HepG2 (cell line): ENCODE results near the gene CLASP1. TPM values are rescaled to one million over a fixed set of nuclear protein-coding genes. Genes with fewer than 3 reads are reported as not detected.

Experiments used
- CREBL2 ChIP-seq: sonication (generic); formaldehyde crosslinking; IDR thresholded peaks from 2 replicates; pipeline ENCODE4 v1.8.1; 2023; ENCODE audit warnings: missing genetic modification reagents, mild to moderate bottlenecking, borderline replicate concordance
- FOXO1 ChIP-seq: sonication (generic); formaldehyde crosslinking; IDR thresholded peaks from 2 replicates; pipeline ENCODE4 v1.4.0; 2020; ENCODE audit warnings: missing genetic modification reagents
- GPBP1L1 ChIP-seq: sonication (generic); formaldehyde crosslinking; IDR thresholded peaks from 2 replicates; pipeline ENCODE4 v1.5.0; 2020; ENCODE audit warnings: mild to moderate bottlenecking, missing genetic modification reagents
- HMGXB4 ChIP-seq, 2 experiments: sonication (generic) in 1 of 2; formaldehyde crosslinking in 1 of 2; IDR thresholded peaks; 2 replicates each; pipeline versions ENCODE4 v1.4.0 to v1.6.1; 2018 to 2020; ENCODE audit warnings: missing genetic modification reagents in 2 of 2, borderline replicate concordance in 1 of 2, low read depth in 1 of 2, mild to moderate bottlenecking in 1 of 2, missing biosample characterization in 1 of 2
- KLF9 ChIP-seq: IDR thresholded peaks from 2 replicates; pipeline ENCODE4 v1.6.1; 2016; ENCODE audit warnings: low read depth
- MTA1 ChIP-seq: sonication (generic); formaldehyde crosslinking; IDR thresholded peaks from 2 replicates; pipeline ENCODE4 v1.4.0; 2020; ENCODE audit warnings: missing genetic modification reagents, mild to moderate bottlenecking, borderline replicate concordance
- MXD3 ChIP-seq: IDR thresholded peaks from 2 replicates; pipeline ENCODE4 v1.6.1; 2016; ENCODE audit warnings: mild to moderate bottlenecking, missing biosample characterization, missing genetic modification reagents
- PBX2 ChIP-seq: IDR thresholded peaks from 2 replicates; pipeline ENCODE4 v1.6.1; 2016; ENCODE audit warnings: control low read depth
- POGZ ChIP-seq: sonication (generic); formaldehyde crosslinking; IDR thresholded peaks from 2 replicates; pipeline ENCODE4 v1.4.0; 2020; ENCODE audit warnings: mild to moderate bottlenecking, missing genetic modification reagents
- PRMT3 ChIP-seq: sonication (generic); formaldehyde crosslinking; IDR thresholded peaks from 2 replicates; pipeline ENCODE4 v1.8.1; 2022; ENCODE audit warnings: low read depth, mild to moderate bottlenecking, moderate library complexity, missing genetic modification reagents, borderline replicate concordance
- REXO4 ChIP-seq: sonication (generic); formaldehyde crosslinking; IDR thresholded peaks from 2 replicates; pipeline ENCODE4 v1.8.0; 2022; ENCODE audit warnings: missing genetic modification reagents, mild to moderate bottlenecking, borderline replicate concordance
- SIX1 ChIP-seq: sonication (generic); formaldehyde crosslinking; IDR thresholded peaks from 2 replicates; pipeline ENCODE4 v1.4.0; 2020; ENCODE audit warnings: missing genetic modification reagents, borderline replicate concordance
- TRAFD1 ChIP-seq: sonication (generic); formaldehyde crosslinking; IDR thresholded peaks from 2 replicates; pipeline ENCODE4 v1.5.1; 2020; ENCODE audit warnings: missing genetic modification reagents, mild to moderate bottlenecking, borderline replicate concordance
- UBTF ChIP-seq: sonication (generic); formaldehyde crosslinking; IDR thresholded peaks from 2 replicates; pipeline ENCODE4 v1.4.0; 2020; ENCODE audit warnings: mild to moderate bottlenecking, missing genetic modification reagents
- ZNF30 ChIP-seq: sonication (generic); formaldehyde crosslinking; IDR thresholded peaks from 2 replicates; pipeline ENCODE4 v1.5.0; 2020; ENCODE audit warnings: mild to moderate bottlenecking, missing genetic modification reagents
- polyA plus RNA-seq, 8 experiments: library from polyadenylated mRNA; depleted of rRNA in 3 of 8; stranded (reverse) in 7 of 8; unstranded in 1 of 8; fragments of >200 nt; fragmentation: Illumina TruSeq in 4 of 8; extraction: Trizol in 4 of 8; gene quantifications; 2 replicates each; pipeline versions ENCODE4 v1.2.1 to v1.2.3, GENCODE V29; 2011 to 2016; ENCODE audit warnings: low read depth in 4 of 8, missing spikeins in 1 of 8, mixed read lengths in 1 of 8; ENCODE audit not compliant: insufficient read depth in 1 of 8
- total RNA-seq, 5 experiments: library from RNA; depleted of rRNA; stranded (reverse); fragments of >200 nt; fragmentation: Illumina TruSeq; extraction: Trizol; gene quantifications; 2 replicates each; pipeline ENCODE4 v1.2.3, GENCODE V29; 2016; ENCODE audit warnings: low read depth in 1 of 5

Gene CLASP1
- total and polyA plus RNA-seq, 2 of the 13 experiments (the other 11 are each of a cell fraction or from before 2014, with no cell fraction given) = 11.7 to 47.9 TPM

- no peak; a peak in 1 of 4 replicates for TF ChIP-seq HMGXB4 (CRISPR knock-in tag; IDR thresholded peaks at IDR 0.05; ENCODE audit: borderline replicate concordance in 1 of 2, low read depth in 1 of 2)
- TF ChIP-seq FOXO1 (CRISPR knock-in tag) = peak; percentile 51
- no peak for TF ChIP-seq POGZ (CRISPR knock-in tag)
- TF ChIP-seq REXO4 (CRISPR knock-in tag) = no peak
- TF ChIP-seq SIX1 (CRISPR knock-in tag) = no peak
- TF ChIP-seq ZNF30 = no peak
- no peak for TF ChIP-seq TRAFD1
- TF ChIP-seq MXD3 (CRISPR knock-in tag) = no peak; the same call in 1 of the 2 replicates
- TF ChIP-seq UBTF (CRISPR knock-in tag) = peak; percentile 92
- TF ChIP-seq PRMT3 = no peak
- peak; percentile 73; the same call in 1 of the 2 replicates for TF ChIP-seq MTA1 (CRISPR knock-in tag)
- no peak for TF ChIP-seq GPBP1L1
- TF ChIP-seq PBX2 (CRISPR knock-in tag) = no peak
- no peak; the same call in 1 of the 2 replicates for TF ChIP-seq KLF9 (CRISPR knock-in tag)
- TF ChIP-seq CREBL2 (CRISPR knock-in tag) = no peak
Measured at GRCh38 chr2:121530212-121530705, 119.0 kb downstream of the CLASP1 start (continued).
